Ascending aorta (tissue), 2 donors: ENCODE data around the gene MFSD2A. TPM values are rescaled to one million over a fixed set of nuclear protein-coding genes. Genes with fewer than 3 reads are reported as not detected.

ENCODE experiments used
- DNase-seq, 2 donors: peaks; one replicate each; pipeline ENCODE4 v3.0.0-alpha.2; 2019; ENCODE audit warnings: low spot score in 2 of 2
- H3K27ac ChIP-seq, 2 donors: fragments of 200-600 bp; sonication (generic); one replicate each; pipeline ENCODE4 v1.5.1; 2016 to 2017; ENCODE audit warnings: mild to moderate bottlenecking in 1 of 2
- H3K27me3 ChIP-seq: fragments of 200-600 bp; sonication (generic); one replicate; pipeline ENCODE4 v1.5.1; 2017
- H3K36me3 ChIP-seq, 2 donors: fragments of 200-600 bp; sonication (generic); one replicate each; pipeline ENCODE4 v1.5.1; 2016
- H3K4me1 ChIP-seq, 2 donors: fragments of 200-600 bp; sonication (generic); one replicate each; pipeline ENCODE4 v1.5.1; 2016 to 2017; ENCODE audit warnings: mild to moderate bottlenecking in 1 of 2
- H3K4me3 ChIP-seq, 2 donors: fragments of 200-600 bp; sonication (generic); one replicate each; pipeline ENCODE4 v1.5.1; 2016 to 2017; ENCODE audit warnings: mild to moderate bottlenecking in 1 of 2
- H3K9me3 ChIP-seq, 2 donors: fragments of 200-600 bp; sonication (generic); one replicate each; pipeline ENCODE4 v1.5.1; 2016
- intact Hi-C: fragments of 100-400 bp; cut with DNase I; formaldehyde crosslinking; loops from one replicate; pipeline ENCODE4 v1.15.1; 2023
- total RNA-seq: library from RNA; depleted of rRNA; stranded (reverse); fragments of >200 nt; gene quantifications from one replicate; pipeline ENCODE4 v1.1.0, GENCODE V29; 2016
- TF ChIP-seq, protein P1 (sequence below), 3 experiments: fragments of 200-600 bp in 2 of 3; fragments of 450-650 bp in 1 of 3; sonication (generic) in 2 of 3; IDR thresholded peaks; one replicate each; pipeline ENCODE4 v1.5.1; 2016 to 2019; ENCODE audit warnings: antibody characterized with exemption in 3 of 3, mild to moderate bottlenecking in 1 of 3, moderate library complexity in 1 of 3

Gene MFSD2A
- total RNA-seq, 1 donor from 2014 or later: 0.32 TPM

DNA sequence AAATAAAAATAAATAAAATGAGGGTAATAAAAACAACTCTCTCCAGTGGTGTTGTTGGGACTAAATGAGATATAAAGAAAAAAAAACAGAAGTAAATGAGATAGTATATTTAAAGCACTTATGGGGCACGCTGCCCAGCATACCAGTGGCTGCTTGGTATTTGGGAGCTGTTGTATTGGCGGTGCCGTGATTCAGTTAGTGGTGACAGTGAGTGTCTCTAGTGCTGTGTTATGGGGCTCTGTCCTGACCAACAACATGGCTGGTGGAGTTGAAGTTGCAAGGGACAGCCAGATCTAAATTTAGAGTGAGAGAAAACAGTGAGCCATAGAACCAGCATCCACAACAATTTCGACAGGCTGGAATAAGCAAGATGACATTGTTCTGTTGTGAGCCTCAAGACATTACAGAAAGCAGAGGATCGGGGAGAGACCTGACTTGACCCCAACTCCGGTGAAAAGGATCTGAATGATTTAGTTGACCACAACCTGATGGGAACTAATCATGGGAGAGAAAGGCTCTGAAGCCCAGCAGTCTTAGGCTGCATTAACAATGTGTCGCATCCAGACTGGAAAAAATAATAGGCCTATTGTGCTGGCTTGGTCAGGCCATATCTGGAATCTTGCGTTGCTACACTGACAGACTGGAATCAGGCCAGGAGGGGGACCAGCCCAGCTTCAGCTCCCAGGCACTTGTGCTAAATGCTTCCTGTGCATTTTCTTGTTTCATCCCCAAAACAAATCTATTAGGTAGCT is 2.4 kb upstream of the MFSD2A start:
- Histone ChIP-seq H3K4me3 (no peak overlapping the region), H3K9me3 (no peaks in the 10 kb centered on the region), H3K27ac (peak overlapping the region in 1 of 2 donors; percentile 14), H3K27me3 (no peaks in the 10 kb centered on the region), H3K36me3 (no peaks in the 10 kb centered on the region), H3K4me1 (peaks cover 2 to 12% of the 10 kb centered on the region in 2 donors)
- no peak for DNase-seq
- TF ChIP-seq, protein P1, sequence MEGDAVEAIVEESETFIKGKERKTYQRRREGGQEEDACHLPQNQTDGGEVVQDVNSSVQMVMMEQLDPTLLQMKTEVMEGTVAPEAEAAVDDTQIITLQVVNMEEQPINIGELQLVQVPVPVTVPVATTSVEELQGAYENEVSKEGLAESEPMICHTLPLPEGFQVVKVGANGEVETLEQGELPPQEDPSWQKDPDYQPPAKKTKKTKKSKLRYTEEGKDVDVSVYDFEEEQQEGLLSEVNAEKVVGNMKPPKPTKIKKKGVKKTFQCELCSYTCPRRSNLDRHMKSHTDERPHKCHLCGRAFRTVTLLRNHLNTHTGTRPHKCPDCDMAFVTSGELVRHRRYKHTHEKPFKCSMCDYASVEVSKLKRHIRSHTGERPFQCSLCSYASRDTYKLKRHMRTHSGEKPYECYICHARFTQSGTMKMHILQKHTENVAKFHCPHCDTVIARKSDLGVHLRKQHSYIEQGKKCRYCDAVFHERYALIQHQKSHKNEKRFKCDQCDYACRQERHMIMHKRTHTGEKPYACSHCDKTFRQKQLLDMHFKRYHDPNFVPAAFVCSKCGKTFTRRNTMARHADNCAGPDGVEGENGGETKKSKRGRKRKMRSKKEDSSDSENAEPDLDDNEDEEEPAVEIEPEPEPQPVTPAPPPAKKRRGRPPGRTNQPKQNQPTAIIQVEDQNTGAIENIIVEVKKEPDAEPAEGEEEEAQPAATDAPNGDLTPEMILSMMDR (IDR thresholded peaks at IDR 0.05): no peak
- intact Hi-C loops: loop anchor here (10.0 kb wide), 2 partner anchors 68 to 82 kb away; partner anchors contain the start of gene TRIT1

DNA sequence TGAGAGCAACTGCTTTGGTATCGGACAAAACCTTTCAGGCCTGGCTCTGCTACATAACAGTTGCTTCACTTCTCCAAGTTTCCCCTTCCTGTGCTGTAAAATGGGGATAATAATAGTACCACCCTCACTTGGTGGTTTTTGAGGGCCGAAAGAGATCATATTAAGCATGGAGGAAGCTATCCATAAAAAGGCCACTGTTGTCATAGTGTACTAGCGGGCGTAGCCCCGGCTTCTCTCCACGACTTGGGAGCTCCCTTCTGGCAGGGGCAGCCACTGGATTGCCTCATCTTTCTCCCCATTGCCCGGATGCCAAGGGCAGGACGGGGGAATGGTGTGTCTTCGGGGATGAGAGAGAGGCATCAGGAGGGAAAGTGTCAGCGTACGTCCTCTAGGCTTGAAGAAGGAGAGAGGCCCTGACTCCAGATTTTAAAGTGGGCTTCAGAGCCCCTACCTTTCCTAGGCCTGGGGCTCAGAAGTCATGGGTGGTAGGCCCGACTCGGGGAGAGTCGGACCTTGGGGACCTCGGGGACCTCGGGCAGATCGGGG is 548 bp upstream of the MFSD2A start:
- TF ChIP-seq, protein P1 (IDR thresholded peaks at IDR 0.05): no peak
- no peak for DNase-seq
- H3K27ac ChIP-seq: peak overlapping the region; percentile 41 to 42
- H3K4me1 ChIP-seq: peaks cover 2 to 12% of the 10 kb centered on the region in 2 donors
- peak overlapping the region; percentile 60 to 70 for H3K4me3 ChIP-seq
- no peaks in the 10 kb centered on the region for H3K9me3 ChIP-seq
- no peaks in the 10 kb centered on the region for H3K27me3 ChIP-seq
- no peaks in the 10 kb centered on the region for H3K36me3 ChIP-seq
- intact Hi-C loops: loop anchor here (10.0 kb wide), 2 partner anchors 70 to 80 kb away; partner anchors contain the start of gene TRIT1

DNA sequence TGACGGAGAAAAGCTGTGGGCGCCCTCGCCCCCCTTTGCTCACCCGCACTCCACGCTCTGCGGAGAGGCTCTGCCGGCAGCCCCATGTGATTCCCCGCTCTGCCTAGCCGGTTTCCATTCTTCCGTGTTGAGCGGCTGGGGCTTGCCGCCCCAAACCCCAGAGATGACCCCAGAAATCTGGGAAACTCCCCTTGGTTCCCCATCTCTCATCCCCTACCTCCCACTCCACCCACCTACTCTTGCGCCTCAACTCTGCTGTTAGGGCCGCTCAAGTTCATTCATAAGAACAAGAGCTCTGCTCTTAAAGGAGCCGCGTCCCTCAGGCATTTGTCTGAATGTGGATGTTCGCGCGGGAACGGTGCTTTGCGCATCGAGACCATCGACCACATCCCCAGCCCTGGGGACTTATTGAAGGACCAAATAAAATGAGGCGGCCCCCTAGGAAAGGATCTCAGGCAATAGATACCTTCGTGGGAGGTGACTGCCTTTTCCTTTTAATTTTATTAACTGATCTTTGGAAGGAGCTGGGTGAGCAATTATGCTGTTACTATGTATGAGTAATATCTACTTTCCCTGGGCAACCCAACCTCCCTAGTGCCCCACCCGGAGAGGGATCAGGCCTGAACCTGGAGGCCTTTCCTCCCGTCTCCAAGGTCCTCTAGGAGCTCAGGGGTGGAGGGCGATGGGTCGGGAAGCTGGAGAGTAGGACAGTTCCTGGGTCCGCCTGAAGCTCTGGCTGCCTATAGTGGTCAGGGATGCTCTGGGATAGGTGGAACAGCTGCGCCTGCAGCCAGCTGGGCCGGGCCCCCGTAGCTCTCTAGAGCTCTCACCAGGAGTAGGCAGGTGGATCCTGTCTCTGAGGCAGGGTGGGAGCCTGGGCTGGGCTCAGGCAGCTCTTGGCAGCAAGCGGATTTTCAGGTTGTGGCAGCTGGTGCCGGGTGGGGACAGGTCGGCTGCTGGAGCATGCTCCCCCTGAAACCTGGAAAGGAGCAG is 898 bp downstream of the MFSD2A start:
- no peak overlapping the region for H3K27ac ChIP-seq
- intact Hi-C loops: loop anchor here (10.0 kb wide), 2 partner anchors 71 to 79 kb away; partner anchors contain the start of gene TRIT1

DNA sequence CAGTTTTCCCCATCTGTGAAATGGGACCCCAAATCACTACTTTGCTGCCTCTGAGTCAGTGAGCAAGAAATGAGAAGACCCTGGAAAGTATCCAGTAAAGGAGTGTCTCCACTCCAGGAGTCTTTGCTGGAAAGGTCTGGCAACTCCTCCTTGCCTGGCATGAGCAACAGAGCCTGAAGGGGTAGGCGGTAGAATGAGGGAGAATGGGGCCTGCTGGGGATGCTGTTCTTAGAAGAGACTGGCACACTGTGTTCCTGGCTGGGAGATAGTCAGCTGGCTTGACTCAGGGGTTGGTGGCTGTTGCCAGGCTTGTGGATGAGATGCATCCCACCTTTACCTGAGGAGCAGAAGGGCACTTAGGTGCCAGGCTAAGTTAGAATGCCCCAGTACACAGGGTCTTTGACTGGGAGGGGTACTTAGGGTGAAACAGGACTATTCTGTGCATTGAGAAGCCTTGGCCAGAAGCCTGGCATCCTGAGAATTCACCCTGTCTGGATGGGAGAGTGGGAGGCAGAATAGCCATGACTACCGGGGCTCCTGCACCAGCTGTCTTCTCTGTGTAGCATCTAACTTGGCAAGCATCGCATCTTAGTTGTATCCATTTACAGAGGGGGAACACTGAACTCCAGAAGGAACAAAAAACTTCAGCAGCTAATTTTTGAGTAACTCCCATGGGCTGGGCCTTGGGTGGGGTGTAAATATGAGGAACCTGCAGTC is 2.5 kb downstream of the MFSD2A start:
- no peak for DNase-seq
- Histone ChIP-seq H3K27ac (no peak overlapping the region), H3K4me1 (peaks cover 2 to 12% of the 10 kb centered on the region in 2 donors), H3K27me3 (no peaks in the 10 kb centered on the region), H3K4me3 (no peak overlapping the region), H3K36me3 (no peaks in the 10 kb centered on the region), H3K9me3 (no peaks in the 10 kb centered on the region)
- TF ChIP-seq, protein P1 (IDR thresholded peaks at IDR 0.05): no peak
- intact Hi-C loops: loop anchor here (10.0 kb wide), 2 partner anchors 73 to 77 kb away; partner anchors contain the start of gene TRIT1

More for the DNA sequence above, 898 bp downstream of the MFSD2A start:
- TF ChIP-seq, protein P1 (IDR thresholded peaks at IDR 0.05): no peak
- H3K9me3 ChIP-seq: no peaks in the 10 kb centered on the region
- peak in 1 of 2 donors; percentile 68 for DNase-seq
- peaks cover 2 to 12% of the 10 kb centered on the region in 2 donors for H3K4me1 ChIP-seq
- H3K4me3 ChIP-seq: peak overlapping the region; percentile 60 to 70
- no peaks in the 10 kb centered on the region for H3K36me3 ChIP-seq
- no peaks in the 10 kb centered on the region for H3K27me3 ChIP-seq
